Measurements from ENCODE around the gene NSMCE1.

The NSMCE1 gene

DNA sequence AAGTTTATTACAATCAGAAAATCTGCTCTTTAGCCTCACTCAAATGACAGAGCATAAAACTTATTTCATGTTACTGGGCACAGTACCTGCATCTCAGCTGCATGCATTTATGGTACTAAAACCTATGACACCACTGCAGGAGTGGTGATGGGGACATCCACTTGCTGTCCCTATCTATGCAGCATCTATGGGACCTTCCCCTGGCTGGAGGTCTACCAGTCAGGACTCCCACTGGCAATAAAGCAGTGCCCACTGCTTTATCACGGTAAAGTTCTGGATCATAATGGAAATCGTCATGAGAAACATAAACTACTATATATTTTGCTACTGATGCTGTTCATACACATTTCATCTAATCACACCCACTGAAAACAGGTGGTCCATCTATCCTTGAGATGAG, 26.2 kb downstream of the NSMCE1 start:
- no peak for DNase-seq

DNA sequence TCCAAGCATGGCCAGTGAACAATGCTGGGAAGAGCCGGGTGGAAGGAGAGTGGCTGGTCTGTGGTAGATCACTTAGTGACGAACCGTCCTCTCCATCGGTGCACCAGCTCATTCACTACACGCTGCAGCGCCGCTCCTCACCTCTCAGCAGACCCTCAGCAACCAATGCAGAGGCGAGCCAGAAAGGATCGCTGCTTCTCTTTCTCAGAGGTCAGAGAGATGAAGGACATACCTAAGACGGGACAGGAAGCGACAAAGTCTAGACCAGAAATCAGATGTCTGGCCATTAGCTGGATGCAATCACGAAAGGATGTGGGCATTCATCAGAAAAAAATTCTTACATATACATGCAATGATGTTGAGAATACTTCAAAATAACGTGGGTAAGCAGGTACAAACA, 26.9 kb downstream of the NSMCE1 start:
- DNase-seq, result no peak

DNA sequence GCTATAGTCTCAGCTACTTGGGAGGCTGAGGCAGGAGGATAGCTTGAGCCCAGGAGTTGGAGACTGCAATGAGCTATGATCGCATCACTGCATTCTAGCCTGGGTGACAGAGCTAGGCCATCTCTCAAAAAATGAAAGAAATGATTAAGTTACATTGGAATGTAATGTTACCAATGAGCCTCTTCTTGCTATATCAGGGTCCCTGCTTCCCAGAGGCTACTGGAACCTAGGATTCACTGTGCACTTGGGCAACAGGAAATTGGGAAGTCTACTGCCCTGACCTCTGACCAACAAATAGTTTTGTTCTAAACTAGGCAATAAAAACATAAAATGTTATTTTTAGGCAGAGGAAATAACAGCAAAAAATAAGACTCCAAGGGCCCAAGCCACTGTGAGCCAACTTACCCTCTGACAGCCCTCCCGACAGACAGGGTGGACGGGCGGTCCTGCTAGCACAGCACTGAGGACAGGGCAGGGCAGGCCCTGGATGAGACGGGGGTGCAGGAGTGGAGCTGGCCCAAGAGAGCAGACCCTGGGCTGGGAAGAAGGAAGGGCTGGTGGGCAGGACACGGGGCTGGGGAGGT, 27.5 kb downstream of the NSMCE1 start:
- DNase-seq, result no peak

DNA sequence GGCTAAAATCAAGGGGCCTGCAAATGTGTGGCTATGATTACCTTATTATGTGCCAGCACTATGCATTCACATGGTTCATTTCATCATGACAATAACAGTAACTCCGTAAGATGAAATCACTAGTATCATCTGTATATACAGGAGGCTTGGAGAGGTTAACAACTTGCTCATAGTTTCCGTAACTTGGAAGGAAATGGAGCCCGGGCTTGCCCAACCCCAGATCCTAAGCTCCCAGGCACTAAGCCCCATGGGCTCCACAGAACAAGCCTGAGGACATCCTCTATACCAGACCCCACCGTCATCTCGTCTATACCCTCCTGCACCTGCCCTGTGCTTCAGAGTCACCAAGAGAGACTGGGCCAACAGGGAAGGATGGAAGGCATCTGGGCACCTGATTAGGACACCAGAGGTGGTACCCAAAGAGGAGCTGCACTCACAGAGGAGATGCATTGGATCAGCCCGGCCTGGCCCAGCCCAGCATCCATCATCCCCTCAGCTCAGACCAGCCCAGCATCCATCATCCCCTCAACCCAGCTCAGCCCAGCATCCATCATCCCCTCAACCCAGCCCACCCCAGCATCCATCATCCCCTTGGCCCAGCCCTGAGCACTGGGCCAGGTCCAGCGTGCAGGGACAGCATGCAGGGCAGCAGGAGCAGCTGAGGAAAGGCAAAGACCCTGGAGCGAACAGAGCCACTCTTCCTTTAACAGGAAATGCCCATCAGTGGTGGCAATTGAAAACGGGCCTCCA, 28.5 kb downstream of the NSMCE1 start:
- DNase-seq, result no peak

DNA sequence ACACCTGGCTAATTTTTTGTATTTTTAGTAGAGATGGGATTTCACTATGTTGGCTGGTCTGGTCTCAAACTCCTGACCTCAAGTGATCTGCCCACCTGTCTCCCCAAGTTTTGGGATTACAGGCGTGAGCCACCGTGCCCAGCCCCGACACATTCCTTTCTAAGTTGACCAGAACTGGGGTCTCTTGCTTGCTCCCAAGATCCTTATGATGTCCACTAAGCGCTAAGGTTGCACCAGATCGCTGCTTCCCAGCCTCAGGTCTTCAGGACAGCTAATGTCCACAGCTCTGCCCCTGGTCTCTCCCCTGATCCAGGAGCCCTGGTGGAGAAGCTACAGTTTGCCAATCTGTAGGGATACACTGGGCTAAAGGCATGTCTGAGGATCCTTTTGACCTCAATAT, 29.5 kb downstream of the NSMCE1 start:
- DNase-seq, result no peak

DNA sequence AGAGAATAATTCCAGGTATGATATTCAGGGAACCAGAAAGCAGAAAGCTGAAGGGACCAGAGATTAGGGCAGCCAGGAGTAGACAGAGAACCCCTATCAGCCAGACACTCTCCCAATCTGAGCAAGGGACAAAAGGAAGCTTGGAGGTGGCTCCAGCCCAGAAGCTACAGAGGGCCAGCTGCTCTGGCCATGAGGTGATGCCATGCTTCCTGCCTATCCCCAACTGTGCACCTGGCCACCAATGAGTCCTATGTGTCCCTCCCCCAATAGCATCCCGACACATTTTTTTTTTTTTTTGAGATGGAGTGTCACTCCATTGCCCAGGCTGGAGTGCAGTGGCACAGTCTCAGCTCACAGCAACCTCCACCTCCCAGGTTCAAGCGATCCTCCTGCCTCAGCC, 30.0 kb downstream of the NSMCE1 start:
- DNase-seq, result no peak

DNA sequence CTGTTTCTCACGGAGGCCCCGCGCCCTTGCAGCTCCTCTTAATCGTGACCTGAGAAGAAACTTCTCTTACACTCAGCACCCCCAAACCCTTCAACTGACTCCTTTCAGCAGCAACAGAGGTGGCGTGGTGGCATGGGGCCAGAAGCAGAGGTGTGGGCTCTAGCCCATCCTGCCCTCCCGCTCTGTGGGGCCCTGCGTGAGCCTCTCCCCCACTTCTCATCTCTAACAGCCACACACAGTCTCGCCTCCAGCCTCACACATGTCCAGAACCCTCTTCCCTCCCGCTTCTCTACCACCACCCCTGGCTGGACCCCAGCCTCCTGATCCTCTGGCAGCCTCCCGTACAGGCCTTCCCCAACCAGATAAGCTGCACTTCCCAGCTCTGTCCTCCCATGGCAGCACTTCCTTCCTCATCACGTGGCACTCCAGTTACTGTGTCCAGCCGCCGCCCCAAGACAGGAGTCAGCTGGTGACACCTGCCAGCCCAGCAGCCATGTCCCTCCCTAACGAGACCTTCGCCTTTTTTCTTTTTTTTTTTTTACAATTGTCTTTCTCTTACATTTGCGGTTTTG, 30.5 kb downstream of the NSMCE1 start:
- no peak for DNase-seq

DNA sequence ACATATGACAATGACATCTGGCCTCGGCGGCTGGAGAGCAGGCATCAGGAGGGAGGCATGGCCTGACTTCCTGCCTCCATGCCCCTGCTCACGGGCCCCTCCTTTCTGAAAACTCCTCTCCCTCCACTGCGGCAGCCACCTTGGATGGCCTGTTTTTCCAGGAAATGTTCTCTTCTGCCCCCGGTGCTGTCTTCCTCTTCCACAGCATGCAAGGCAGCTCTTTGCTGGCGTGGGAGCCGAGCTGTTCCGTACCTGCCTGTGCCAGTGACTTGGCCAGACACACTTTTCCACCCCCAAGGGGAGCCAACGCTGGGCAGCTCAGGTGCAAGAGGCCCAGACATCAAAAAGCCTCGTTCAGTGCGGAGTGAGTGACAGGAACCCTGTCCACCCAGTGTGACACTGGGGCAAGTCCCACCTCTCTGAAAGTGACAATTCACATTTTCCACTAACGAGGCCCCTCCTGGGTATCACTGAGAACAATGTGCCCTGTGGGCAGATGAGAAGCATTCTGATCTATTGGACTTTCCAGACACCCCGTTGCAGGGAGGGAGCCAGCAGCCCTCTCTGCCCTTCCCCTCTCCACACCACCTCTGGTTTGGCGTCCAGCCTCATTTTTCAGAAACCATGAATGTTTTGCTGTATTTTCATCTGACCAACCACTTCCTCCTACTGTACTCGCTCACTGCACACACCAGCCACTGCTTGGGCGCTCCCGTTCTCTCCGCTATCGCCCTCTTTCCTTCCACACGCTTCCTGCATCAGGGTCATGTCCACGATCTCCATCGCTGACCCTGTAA, 31.2 kb downstream of the NSMCE1 start:
- DNase-seq, result no peak

DNA sequence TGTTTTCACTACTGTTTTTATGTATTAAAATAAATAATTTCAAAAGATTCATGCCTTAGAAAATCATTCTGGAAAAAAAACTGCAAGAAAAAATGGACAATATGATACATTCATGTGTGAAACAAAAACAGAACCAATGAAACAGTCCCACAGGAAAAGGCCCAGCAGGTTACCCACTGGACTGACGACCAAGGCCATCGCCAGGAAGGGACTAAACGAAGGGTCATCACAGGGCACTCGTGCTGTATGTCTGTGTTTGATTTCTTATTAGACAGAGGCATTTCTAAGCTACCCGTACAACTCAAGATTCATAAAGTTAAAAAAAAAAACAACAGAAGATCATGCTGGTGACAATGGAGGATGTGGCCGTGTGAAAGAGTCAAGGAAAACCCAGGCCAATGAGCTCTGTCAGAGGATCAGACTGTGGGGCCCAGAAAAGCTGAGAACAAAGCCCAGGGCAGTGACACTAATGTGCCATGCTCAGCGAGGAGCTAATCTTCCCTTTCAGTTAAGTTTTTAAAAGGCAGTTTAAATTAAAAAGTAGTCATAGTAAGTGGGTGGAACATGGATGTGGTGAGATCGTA, 31.8 kb downstream of the NSMCE1 start:
- DNase-seq, result peak; percentile 17

DNA sequence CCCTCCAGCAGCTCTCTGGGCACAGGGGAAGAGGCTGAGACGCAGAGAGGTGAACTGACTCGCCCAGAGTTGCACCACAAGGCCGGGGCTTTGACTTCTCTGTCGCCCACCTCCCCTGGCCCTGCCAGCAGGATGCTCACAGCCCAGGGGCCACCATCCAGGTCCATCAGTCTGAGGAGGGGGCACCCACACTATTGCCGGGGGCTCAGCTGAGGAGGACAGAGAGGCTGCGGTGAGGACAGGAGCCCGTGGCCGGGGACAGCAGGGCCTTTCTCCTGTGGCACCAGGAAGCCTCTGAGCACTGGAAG, 32.7 kb downstream of the NSMCE1 start:
- DNase-seq, result peak; percentile 17

DNA sequence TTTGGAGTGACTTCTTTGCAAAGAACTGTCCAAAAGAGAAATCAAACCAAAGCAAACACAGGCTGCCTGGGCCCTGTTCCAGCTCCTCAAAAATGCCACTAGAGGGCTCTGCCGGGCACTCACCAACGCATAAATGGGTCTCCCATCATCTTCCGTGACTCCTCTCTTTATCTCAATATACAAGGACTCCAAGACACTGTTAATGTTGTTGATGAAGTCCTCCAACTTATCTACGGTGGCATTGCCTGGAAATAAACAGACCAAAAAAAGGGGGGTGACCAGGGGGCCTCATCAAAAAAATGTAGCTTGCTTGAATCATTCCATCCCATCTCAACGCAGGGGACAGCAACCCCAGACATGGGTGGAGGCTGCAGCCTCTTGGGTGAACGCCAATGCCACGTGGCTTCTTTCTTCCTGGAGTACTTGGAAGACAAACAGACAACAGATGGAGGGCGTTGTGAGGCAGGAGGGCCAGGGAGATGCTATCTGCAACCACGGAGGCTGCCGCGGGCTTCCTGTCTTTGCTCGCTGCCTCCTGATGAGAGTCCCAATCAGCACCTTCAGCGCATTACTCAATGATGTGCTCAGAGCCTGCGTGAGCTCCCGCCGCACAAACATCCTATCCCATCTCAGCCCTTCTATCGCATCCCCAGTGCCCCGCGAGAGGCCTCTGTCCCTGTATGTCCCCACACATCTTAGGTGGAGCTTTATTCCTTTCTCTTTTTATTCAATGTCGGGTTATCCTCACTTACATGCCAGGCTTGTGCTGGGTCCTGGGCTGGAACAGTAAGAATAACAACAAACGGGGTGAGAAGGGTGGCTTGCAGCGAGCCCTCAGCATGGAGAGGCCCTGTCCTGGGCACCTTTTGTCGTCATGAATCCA, 33.3 kb downstream of the NSMCE1 start:
- DNase-seq, result peak; percentile 86

DNA sequence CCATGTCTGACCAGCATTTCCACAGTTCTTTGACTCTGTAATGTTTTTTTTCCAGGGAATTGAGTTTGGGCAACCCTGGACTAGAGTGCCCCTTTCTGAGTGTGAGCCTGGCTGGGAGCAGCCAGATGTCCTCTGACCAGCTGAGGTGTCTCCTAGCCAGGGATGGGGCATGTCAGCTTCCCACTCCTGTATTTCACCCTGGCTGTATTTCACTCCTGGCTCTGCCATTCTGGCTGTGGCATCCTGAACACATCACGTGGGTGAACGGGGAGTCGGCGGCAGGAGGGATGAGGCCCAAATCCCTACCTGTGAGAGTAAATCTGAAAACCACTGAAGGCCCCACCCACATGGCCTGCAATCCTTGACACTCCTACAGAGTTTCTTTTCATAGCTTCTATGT, 34.0 kb downstream of the NSMCE1 start:
- no peak for DNase-seq

DNA sequence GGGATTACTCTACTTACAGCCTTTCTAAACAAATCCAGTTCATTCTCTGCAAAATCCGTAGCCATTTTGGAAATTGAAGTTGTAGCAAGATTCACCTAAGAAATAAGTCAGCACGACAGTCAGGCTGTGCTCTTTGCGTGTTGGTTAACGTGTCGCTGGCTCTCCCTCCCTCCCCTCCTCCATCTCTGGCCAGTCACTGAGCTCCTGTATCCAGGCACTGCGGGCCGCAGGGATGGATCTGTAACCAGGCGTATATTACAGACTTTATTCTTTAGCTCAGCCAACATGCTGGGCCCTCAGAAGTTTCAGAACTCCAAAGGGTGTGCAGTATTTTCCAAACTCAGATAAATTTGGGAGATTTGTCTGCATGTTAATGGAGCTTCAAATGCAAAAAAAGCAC, 34.4 kb downstream of the NSMCE1 start:
- DNase-seq, result no peak

DNA sequence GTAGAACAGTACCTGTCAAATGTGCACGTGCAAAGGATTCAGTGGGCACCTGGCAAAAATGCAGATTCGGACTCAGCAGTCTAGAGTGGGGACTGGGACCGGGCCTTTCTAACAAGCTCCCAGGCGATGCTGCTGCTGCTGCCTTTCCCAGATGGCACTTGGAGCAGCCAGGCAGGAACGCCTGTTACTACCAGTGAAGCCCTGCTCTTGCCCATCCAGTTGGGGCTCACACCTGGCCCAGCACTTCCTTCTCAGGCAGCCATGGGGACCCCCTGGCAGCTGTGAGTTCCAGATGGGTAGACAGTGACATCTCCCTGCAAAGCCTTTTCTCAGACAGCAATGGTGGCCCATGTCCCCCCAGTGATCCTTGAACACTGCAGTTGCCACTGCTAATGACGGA, 34.8 kb downstream of the NSMCE1 start:
- DNase-seq, result peak; percentile 11

DNA sequence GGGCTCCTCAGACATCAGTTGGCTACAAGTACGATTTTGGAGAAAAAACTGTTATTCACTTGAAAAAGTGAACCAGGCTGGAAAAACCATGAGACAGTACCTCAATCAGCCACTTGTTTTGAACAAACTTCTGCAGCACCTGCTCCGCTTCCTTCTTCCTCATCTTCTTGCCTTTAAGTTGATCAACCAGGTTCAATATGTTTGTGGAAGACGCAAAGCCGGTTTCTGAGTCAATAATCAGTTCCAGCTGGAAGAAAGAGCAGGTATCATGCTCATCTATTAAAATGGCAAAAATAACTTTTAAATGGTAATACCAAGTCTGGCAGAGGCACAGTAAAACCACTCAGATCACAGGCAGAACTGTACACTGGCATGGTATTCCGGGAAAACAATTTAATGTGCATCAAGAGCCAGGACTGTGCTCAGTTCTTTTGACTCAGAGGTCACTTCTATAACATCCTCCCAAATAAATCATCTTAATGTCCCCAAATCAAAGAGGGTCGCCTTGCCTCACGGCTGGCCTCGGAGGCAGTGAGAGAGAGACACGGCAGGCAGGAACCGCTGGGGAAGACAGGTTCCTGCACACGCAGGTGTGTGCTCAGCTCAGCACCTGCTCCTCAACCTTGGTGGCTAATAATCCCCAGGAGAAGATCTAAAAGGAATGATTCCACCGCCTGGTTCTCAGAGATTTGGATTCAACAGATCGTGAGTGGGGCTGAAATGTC, 35.5 kb downstream of the NSMCE1 start:
- DNase-seq, result peak; percentile 6

DNA sequence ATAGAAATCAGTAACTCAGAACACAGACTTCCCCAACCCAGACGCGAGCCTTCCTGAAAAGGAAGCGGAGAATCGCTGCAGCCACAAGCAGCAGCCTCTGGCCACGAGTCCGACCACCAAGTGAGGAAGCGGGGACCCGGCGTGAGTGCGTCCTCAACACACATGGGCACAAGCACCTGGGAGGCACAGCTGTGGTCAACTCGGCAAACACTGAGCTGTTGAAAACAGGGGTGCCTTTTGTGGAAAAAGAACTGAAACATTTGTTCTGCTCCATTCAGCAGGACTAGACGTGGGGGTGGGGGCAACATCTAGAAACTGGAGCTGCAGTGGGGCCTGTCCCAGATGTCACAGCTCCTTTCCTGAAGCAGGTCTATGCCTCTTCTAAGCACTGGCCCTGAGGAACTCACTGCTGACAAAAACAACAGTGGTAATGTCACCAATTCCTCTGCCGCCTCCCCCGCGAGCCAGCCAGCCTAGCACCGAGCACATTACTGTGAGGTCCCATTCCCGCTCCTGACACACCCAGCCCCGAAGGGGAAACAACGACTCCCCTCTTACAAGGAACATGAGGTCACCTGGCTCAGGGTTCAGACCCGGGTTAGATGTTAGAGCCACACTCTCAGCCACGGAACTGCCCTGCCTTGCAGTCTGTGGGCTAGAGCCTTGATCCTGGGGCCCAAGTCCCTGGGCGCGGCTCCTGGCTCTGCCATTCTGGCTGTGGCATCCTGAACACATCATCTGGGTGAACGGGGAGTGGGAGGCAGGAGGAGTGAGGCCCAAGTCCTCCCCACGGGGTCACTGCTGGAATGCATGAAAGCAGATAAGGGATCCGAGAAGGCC, 36.3 kb downstream of the NSMCE1 start:
- DNase-seq, result peak; percentile 16

DNA sequence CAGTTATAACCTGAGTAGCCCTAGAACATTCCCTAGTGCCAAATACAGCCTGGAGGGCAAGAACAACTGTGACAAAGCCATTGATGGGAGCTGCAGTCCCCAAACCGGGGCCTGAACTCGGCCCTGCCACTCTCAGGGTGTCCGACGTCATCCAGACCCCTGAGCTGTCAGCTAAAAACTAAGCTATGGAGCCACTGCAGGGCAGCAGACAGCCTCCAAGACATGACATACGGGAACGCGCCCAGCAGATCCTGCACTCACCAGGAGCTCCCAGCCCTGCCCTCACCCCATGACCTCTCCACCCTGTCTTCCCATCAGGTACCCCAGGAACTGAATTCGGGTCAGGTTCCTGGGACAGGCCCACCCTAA, 36.9 kb downstream of the NSMCE1 start:
- DNase-seq, result no peak

DNA sequence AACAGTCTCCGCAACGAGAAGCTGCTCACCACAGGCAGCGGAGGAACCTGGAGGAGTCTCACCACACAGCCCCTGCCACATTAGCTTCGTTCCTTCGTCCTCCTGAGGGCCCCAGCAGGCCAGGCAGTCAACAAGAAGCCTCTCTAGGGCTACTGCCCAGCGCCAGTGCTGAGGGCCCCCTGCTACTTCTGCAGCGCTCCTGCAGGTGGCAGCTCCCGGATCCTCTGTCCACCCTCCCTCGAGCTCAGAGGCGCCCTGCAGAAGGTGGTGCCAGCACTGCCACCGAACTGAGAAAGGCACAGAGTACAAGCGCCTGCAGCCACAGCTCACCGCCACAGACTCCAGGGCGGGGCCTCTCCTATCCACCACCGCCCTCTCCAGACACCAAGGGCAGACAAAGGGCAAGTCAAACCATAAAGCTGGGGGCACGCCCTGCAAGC, 38.0 kb downstream of the NSMCE1 start:
- peak; percentile 31 for DNase-seq

DNA sequence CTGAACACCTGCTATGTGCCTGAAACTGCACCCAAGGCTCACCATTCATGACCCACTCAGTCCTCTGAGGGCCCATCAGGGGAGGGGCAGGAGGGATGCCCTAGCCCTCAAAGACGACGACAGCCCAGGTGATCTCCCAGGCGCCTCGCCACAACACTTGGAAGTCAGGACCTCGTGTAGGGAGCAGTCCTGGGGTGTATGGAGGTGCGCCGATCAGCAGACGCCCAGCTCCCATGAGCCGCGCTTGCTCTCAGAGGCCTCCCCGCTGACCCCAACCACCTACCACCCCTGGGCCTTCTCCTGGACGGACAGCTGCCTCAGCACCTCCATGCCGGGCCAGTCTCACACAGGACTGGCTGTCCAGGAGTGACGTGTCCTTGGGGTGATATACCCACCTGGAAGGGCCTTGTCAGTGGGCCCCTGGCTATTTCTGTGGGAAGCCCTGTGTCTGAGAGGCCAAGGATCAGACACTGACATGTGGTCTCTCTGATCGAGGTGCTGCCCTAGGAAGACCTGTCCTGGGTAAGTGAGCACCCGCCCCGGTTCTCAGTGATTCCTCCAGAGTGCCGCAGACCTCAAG, 38.6 kb downstream of the NSMCE1 start:
- peak; percentile 5 for DNase-seq

Data from left hindlimb (tissue), 1 donor.